CMK (cell line): ENCODE results near the gene TNNT2.

ENCODE experiments used
- DNase-seq: peaks from one replicate; pipeline ENCODE4 v3.0.0-alpha.2; 2010; ENCODE audit warnings: low read depth

Gene TNNT2

GRCh38 chr1:201332616-201333335 is 44.7 kb downstream of the TNNT2 start:
- DNase-seq, result no peak

- no peak for DNase-seq
Observed at GRCh38 chr1:201332021-201332420, 45.5 kb downstream of the TNNT2 start.

- no peak for DNase-seq
Observed at GRCh38 chr1:201331166-201331565, 46.3 kb downstream of the TNNT2 start.

GRCh38 chr1:201330541-201330940 is 46.9 kb downstream of the TNNT2 start:
- DNase-seq, result no peak

- no peak for DNase-seq
Observed at GRCh38 chr1:201329801-201330200, 47.7 kb downstream of the TNNT2 start.

GRCh38 chr1:201329286-201329685 is 48.2 kb downstream of the TNNT2 start:
- DNase-seq, result no peak

GRCh38 chr1:201328576-201328975 is 48.9 kb downstream of the TNNT2 start:
- no peak for DNase-seq

- DNase-seq, result no peak
Observed at GRCh38 chr1:201327687-201328240, 49.7 kb downstream of the TNNT2 start.

GRCh38 chr1:201326710-201327109 is 50.8 kb downstream of the TNNT2 start:
- no peak for DNase-seq

GRCh38 chr1:201325678-201326060 is 51.8 kb downstream of the TNNT2 start:
- no peak for DNase-seq

- no peak for DNase-seq
Observed at GRCh38 chr1:201324821-201325677, 52.4 kb downstream of the TNNT2 start.

- no peak for DNase-seq
Observed at GRCh38 chr1:201324306-201324705, 53.2 kb downstream of the TNNT2 start.

- no peak for DNase-seq
Observed at GRCh38 chr1:201322653-201323510, 54.6 kb downstream of the TNNT2 start.

- no peak for DNase-seq
Observed at GRCh38 chr1:201321826-201322390, 55.6 kb downstream of the TNNT2 start.

- no peak for DNase-seq
Observed at GRCh38 chr1:201320168-201320788, 57.2 kb downstream of the TNNT2 start.

GRCh38 chr1:201319631-201320030 is 57.8 kb downstream of the TNNT2 start:
- DNase-seq, result no peak

- no peak for DNase-seq
Observed at GRCh38 chr1:201318504-201319340, 58.8 kb downstream of the TNNT2 start.

GRCh38 chr1:201317551-201317950 is 59.9 kb downstream of the TNNT2 start:
- DNase-seq, result no peak

GRCh38 chr1:201316556-201316955 is 60.9 kb downstream of the TNNT2 start:
- DNase-seq, result no peak

- no peak for DNase-seq
Observed at GRCh38 chr1:201313086-201313485, 64.4 kb downstream of the TNNT2 start.
